Left forelimb (tissue), 1 donor: Measurements from ENCODE around the gene FAM162A.
"Not testable (repeated sequence)": the region's sequence is repeated elsewhere in the genome, so short reads cannot be mapped to it uniquely, and the experiment has no call there.

ENCODE experiments used
- DNase-seq: peaks from one replicate; pipeline ENCODE4 v3.0.0-alpha.2; 2018; ENCODE audit warnings: low spot score

FAM162A gene, protein sequence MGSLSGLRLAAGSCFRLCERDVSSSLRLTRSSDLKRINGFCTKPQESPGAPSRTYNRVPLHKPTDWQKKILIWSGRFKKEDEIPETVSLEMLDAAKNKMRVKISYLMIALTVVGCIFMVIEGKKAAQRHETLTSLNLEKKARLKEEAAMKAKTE

GRCh38 chr3:122383771-122384697 is at the start of gene FAM162A:
Gene FAM162A, plus strand, starts transcription at chr3:122384182. Its CDS starts 84 bp downstream, at chr3:122384266.
- DNase-seq: peak; percentile 95

DNA sequence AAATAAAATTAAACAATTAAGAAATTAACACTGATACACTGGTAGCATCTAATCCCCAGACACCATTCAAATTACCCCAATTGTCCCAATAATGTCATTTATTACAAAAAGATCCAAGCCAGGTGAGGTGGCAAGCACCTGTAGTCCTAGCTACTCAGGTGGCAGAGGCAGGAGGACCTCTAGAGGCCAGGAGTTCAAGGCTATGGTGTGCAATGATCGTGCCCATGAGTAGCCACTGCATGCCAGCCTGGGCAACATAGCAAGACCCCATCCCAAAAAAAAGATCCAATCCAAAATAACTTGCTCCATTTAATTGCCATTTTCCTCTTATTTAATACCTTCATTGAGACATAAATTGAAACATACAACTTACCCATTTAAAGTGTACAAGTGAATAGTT is 41.2 kb upstream of the FAM162A start:
- DNase-seq: no peak

GRCh38 chr3:122343654-122344053 is 40.3 kb upstream of the FAM162A start:
- no peak for DNase-seq

DNA sequence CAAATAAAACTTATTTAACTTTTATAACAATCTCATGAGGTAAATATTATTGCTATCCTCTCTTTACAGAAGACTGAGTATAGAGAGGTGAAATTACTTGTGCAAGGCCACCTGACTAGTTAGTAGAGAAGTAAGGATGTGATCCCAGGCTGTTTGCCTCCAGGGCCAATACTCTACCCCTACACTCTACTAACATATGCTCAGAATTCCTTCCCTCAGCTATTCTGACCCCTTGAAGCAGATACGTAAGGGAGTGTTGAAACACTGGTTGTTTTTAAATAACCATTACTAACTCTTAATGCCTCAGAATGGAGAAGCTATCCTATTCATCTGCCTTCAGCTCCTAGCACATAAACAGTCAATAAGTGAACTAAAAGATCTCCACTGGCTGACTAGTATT is 34.8 kb upstream of the FAM162A start:
- DNase-seq: no peak

DNA sequence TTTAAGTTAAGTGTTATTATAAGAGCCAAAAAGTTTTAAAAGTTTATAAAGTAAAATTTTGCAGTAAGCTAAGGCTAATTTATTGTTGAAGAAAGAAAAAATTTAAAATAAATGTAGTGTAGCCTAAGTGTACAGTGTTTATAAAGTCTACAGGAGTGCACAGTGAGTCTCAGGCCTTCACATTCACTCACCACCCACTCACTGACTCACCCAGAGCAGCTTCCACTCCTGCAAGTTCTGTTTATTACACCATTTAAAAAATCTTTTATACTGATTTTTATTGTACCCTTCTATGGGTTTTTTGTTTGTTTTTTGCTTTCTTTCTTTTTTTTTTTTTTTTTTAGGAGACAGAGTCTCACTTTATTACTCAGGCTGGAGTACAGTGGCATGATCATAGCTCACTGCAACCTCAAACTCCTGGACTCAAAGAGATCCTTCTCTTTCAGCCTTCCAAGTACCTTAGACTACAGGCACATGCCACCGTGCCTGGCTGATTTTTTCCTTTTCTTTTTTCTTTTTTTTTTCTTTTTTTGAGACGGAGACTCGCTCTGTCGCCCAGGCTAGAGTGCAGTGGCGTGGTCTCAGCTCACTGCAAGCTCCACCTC is 33.1 kb upstream of the FAM162A start:
- DNase-seq: no peak

DNA sequence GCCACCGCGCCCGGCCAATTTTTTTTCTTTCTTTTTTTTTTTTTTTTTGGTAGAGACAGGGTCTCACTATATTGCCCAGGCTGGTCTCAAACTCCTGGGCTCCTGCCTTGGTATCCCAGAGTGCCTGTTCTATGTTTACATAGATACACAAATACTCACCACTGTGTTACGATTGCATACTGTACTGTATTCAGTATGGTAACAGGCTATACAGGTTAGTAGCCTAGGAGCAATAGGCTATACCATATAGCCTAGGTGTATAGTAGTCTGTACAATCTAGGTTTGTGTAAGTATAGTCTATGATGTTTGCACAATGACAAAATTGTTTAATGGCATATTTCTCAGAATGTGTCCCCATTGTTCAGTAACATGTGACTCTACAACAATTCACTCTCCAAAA is 32.4 kb upstream of the FAM162A start:
- DNase-seq: no peak

DNA sequence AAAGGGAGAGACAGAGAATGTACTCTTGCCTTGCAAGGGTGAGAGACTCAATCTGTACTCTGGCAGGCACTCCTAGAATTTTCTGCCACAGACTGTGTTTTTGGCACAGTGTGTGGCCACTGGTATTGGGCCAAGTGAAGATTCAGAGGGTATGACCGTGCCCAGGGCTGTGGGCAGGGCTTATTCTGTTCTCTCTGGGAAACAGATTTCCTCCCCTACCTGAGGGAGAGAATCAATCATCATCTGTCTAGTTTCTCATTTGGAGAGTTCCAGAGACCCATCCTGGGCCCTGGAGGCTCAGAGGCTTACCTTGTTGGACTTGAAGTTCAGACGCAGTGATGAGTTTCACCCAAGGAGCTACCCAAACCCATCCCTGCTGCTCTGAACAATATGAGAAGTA is 30.8 kb upstream of the FAM162A start:
- no peak for DNase-seq

GRCh38 chr3:122353893-122354401 is 30.0 kb upstream of the FAM162A start:
- no peak for DNase-seq

DNA sequence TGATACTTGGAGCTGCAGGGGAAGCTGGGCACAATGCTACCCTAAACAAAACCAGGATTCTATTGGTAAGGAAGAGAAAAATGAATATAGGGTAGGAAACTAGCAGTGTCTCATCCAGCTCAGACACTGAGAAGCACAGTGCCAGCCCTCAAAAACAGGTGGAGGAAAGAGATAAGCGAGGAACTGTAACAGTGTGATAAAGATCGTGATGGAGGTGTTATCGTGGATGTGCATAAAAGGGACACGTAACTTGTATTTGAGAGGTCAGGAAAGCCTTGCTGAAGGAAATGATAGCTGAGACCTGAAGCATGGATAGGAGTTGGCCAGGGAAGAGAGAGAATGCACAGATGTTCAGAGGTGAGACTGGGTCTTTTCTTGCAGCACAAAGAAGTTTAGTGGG is 28.4 kb upstream of the FAM162A start:
- no peak for DNase-seq

GRCh38 chr3:122356402-122356801 is 27.6 kb upstream of the FAM162A start:
- DNase-seq: no peak

- DNase-seq: no peak
These were observed 25.9 kb upstream of the FAM162A start for GRCh38 chr3:122357828-122358702.

DNA sequence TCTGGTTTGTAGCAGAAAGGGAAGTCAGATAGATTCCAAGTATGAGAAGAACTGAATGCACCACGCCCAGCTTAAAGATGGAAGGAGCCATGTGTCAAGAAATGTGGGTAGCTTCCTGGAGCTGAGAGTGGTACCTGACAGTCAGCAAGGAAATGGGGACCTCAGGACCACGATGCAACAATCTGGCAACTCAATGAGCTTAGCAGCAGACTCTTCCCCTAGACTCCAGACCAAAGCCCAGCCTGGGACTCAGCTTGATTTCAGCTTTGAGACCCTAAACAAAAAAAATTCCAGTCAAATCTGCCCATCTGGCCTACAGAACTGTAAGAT is 25.3 kb upstream of the FAM162A start:
- no peak for DNase-seq

DNA sequence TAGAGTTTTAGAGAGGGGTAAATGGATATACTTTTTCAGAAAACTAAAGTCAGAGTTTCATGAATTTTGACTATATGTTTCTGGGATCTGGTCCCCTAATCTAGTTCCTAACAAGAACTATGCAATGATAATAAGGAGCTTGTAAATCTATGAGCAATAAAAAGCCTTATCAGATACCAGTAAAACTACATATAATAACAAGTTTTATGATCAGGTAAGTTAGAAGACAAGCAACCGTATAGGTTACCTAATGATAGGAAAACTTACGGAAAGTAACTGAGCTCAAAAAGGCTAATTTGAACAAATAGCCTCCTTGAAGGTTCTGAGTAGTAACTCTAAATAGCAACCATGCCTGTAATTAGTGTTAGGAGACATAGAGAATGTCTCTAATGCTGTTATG is 22.0 kb upstream of the FAM162A start:
- DNase-seq: no peak

- no peak for DNase-seq
These were observed 19.5 kb upstream of the FAM162A start for GRCh38 chr3:122364490-122364889.

DNA sequence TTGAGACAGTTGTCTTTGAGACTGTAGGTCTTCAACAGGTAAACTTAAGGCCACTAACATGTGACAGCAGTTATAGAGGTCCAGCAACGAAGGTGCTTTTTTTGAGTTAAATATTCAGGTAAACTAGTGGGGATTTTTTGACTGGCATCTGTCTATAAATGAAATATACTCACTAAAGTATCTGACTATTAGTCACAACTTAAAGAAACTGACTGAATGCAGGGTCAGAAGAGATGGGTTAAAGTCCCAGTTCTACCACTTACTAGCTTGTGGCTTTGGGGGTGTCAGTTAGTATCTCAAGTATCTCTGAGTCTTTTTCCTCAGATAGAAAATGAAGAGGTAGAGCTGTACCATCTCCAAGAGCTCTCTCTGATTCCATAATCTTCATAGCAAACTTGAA is 18.9 kb upstream of the FAM162A start:
- DNase-seq: no peak

DNA sequence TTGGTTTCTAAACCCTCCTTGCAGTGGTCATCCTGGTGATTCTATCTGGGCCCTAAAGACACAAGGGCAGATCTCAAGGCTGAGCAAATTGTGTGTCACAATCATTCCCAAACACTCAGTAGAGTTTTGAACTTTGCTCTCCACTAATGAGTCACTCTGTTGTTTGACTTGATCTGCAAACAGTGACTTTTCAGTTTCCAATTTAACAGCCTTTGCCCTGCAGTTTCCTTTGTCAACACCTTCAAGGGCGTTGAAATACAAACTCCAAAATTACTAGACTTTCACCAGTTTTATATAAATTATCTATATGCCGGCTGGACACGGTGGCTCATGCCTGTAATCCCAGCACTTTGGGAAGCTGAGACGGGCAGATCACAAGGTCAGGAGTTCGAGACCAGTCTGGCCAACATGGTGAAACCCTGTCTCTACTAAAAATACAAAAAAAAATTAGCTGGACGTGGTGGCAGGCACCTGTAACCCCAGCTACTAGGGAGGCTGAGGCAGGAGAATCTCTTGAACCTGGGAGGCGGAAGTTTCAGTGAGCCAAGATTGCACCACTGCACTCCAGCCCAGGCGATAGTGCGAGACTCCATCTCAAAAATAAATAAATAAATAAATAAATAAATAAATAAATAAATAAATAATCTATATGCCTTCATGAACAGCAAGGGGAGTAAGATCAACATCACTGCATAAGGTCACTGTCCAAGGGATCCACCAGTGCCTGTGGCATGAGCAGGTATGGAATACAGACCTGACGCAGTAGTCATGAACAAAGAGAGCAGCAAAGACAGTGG is 18.2 kb upstream of the FAM162A start:
- not testable (repeated sequence) for DNase-seq

GRCh38 chr3:122366379-122366749 is 17.6 kb upstream of the FAM162A start:
- DNase-seq: no peak

- DNase-seq: no peak
These were observed 9.9 kb upstream of the FAM162A start for GRCh38 chr3:122374034-122374433.

DNA sequence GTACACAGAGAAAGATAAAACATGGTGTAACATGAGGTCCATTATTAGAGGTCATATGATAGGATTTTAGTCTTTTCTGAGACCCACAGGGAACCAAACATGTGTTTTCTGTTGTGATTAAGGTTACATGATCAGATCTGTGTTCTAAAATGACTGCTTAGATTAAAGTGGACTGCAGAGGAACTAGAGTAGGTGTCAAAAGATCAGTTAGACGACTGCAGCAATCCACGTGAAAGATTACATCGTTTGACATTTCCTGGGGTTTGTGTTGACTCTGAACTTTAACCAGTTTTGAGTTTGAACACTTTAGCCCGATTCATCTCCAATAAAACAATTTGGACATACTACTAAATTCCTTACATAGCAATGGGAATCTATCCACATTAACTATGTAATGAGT is 6.0 kb upstream of the FAM162A start:
- DNase-seq: no peak

DNA sequence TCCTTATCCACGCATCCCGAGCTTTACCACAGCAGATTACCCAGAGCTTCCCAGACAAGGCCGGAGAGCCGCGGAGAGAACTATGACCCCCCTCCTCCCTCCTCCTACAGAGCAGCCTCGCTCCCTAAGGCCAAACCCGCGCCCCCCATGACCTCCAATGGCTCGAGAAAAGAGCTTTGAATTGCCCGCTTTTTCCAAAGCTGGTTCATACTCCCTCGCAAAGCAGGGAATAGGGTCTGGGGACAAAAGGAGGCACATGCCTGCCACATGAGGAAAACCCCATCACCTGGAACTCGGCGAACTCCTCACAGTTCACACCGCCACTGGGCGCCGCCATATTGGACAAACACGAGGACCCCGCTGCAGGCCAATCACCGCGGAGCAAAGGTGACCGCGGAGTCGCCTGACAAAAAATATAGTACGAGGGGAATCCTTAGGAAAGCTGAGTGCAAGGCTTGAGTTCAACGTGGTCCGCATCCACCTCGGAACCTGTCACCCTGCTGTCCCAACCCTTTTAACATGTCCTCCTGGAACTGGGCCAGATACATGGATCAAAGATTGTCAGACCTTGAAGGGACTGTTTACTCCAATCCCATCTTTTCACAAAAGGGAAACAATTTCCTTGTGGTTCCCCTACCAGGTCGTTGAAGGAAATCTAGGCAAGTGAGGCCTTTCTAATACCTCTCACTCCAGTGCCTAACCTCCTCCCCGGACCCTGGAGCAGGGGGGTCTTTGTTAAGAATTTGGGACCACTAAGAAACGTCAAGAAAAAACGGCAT is 905 bp upstream of the FAM162A start, which contains the start of gene MIX23:
Gene MIX23, minus strand, starts transcription at position 344 of the 779 bp plus-strand sequence. Its CDS starts 7 bp downstream, at position 337.
- DNase-seq: peak; percentile 92
